Nephron (organoid): ENCODE results near the gene UNCX.
A peak's percentile ranks its signal among the peaks of the same experiment; 100 is the strongest.

Experiments used
- H3K27ac Mint-ChIP-seq, 3 experiments: 2 replicates each; pipeline ENCODE4 v1.8.0; 2020; ENCODE audit warnings: mixed read lengths in 3 of 3, mild to moderate bottlenecking in 2 of 3, moderate library complexity in 1 of 3
- H3K27me3 Mint-ChIP-seq: 2 replicates; pipeline ENCODE4 v1.8.0; 2021; ENCODE audit warnings: low read depth, mild to moderate bottlenecking, moderate library complexity, mixed read lengths
- H3K36me3 Mint-ChIP-seq: 2 replicates; pipeline ENCODE4 v1.8.0; 2020; ENCODE audit warnings: low read depth, mixed read lengths
- H3K4me1 Mint-ChIP-seq: 2 replicates; pipeline ENCODE4 v1.8.0; 2020; ENCODE audit warnings: mixed read lengths
- H3K4me3 Mint-ChIP-seq, 3 experiments: 2 replicates each; pipeline ENCODE4 v1.8.0; 2020; ENCODE audit warnings: mild to moderate bottlenecking in 3 of 3, mixed read lengths in 3 of 3, moderate library complexity in 2 of 3
- H3K9me3 Mint-ChIP-seq: 2 replicates; pipeline ENCODE4 v1.8.0; 2020; ENCODE audit warnings: mixed read lengths
- CTCF ChIP-seq, 3 experiments: fragments of 200-600 bp; sonication (generic); IDR thresholded peaks; one replicate each; pipeline ENCODE4 v1.5.0; 2021; ENCODE audit warnings: antibody characterized with exemption in 3 of 3; ENCODE audit not compliant: unreplicated experiment in 3 of 3

UNCX gene

GRCh38 chr7:1248143-1248915, 15.7 kb downstream of the UNCX start:
- H3K27ac Mint-ChIP-seq: no peak overlapping the region
- H3K36me3 Mint-ChIP-seq: no peaks in the 10 kb centered on the region
- no peak for TF ChIP-seq CTCF (IDR thresholded peaks at IDR 0.05; ENCODE audit: unreplicated experiment in 3 of 3)
- peak overlapping the region in 2 of 3 experiments; percentile 17 for H3K4me3 Mint-ChIP-seq
- peaks cover 93% of the 10 kb centered on the region for H3K27me3 Mint-ChIP-seq
- peaks cover 28% of the 10 kb centered on the region for H3K4me1 Mint-ChIP-seq
- no peaks in the 10 kb centered on the region for H3K9me3 Mint-ChIP-seq

GRCh38 chr7:1248916-1249581, 16.4 kb downstream of the UNCX start:
- H3K27me3 Mint-ChIP-seq: peaks cover 93% of the 10 kb centered on the region
- no peaks in the 10 kb centered on the region for H3K9me3 Mint-ChIP-seq
- H3K27ac Mint-ChIP-seq: no peak overlapping the region
- H3K4me3 Mint-ChIP-seq: no peak overlapping the region
- no peak for TF ChIP-seq CTCF (IDR thresholded peaks at IDR 0.05; ENCODE audit: unreplicated experiment in 3 of 3)
- H3K4me1 Mint-ChIP-seq: peaks cover 29% of the 10 kb centered on the region
- H3K36me3 Mint-ChIP-seq: no peaks in the 10 kb centered on the region

- H3K9me3 Mint-ChIP-seq: no peaks in the 10 kb centered on the region
- H3K4me1 Mint-ChIP-seq: peaks cover 31% of the 10 kb centered on the region
- TF ChIP-seq CTCF (IDR thresholded peaks at IDR 0.05; ENCODE audit: unreplicated experiment in 3 of 3): no peak
- peaks cover 93% of the 10 kb centered on the region for H3K27me3 Mint-ChIP-seq
- no peak overlapping the region for H3K27ac Mint-ChIP-seq
- H3K36me3 Mint-ChIP-seq: no peaks in the 10 kb centered on the region
- H3K4me3 Mint-ChIP-seq: no peak overlapping the region
Observed at GRCh38 chr7:1249731-1250130, 17.1 kb downstream of the UNCX start.

- Mint-ChIP-seq H3K9me3 (no peaks in the 10 kb centered on the region), H3K36me3 (no peaks in the 10 kb centered on the region), H3K27ac (no peak overlapping the region), H3K27me3 (peaks cover 91% of the 10 kb centered on the region), H3K4me1 (peaks cover 28% of the 10 kb centered on the region), H3K4me3 (no peak overlapping the region)
- TF ChIP-seq CTCF (IDR thresholded peaks at IDR 0.05; ENCODE audit: unreplicated experiment in 3 of 3): no peak
Observed at GRCh38 chr7:1250901-1251300, 18.2 kb downstream of the UNCX start.

GRCh38 chr7:1251796-1252539, 19.3 kb downstream of the UNCX start:
- Mint-ChIP-seq H3K27me3 (peaks cover 89% of the 10 kb centered on the region), H3K4me1 (peaks cover 26% of the 10 kb centered on the region), H3K4me3 (no peak overlapping the region), H3K9me3 (no peaks in the 10 kb centered on the region), H3K27ac (no peak overlapping the region), H3K36me3 (no peaks in the 10 kb centered on the region)
- TF ChIP-seq CTCF (IDR thresholded peaks at IDR 0.05; ENCODE audit: unreplicated experiment in 3 of 3): no peak
